ENCODE results near the gene SLC37A3.

GRCh38 chr7:140289804-140290203 is 108.5 kb downstream of the SLC37A3 start:
- no peak for TF ChIP-seq CTCF (conservative IDR thresholded peaks at IDR 0.05; ENCODE audit: low read length)
- TF ChIP-seq EZH2phosphoT487 (IDR thresholded peaks at IDR 0.05; ENCODE audit: borderline replicate concordance, low read depth, low read length), result no peak
